NCI-H510A (cell line): ENCODE measurements around the gene IQCN.

Experiments
- DNase-seq: peaks from one replicate; lab custom pipeline; 2025; lab: John Stamatoyannopoulos, UW

Gene IQCN

DNA sequence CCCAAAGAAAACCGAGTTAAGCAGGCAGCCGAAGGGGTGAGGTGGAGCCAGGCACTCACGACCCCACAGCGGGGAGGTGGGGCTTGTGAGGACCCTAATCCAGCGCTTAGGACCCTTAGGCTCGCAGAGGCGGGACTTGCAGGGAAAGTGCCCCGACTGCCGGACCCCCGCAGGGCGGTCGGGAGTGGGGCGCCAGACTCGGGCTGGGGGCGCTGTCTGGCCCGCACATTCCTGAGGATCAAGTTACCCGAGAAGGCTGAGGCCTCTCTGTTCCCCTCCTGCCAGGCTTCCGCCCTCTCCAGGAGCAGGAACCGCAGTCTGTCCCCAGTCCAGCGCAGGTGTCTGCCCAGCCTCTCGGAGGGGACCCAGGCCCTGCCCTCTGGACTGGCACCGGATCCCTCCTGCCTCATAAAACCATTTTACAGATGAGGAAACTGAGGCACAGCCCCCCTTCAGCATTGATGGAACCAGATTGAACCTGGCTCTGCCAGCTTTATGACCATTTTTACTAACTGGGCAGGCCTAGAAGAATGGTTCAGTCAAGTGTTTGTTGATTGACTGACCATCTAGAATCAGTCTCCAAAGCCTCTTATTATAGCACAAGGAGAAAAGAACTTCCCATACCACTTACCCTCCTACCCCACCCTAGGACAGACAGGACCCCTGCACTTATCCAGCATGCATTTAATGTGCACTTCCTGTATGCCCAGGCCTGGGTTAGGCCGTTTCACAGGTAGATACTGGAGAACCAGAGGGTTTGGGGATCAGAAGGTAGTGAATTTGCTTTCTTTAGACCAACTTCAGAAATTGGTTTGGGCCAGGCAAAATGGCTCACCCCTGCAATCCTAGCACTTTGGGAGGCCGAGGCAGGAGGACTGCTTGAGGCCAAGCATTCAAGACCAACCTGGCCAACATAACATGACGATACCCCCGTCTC, 13.9 kb upstream of the IQCN start:
- DNase-seq = no peak

GRCh38 chr19:18286973-18287635, 12.9 kb upstream of the IQCN start:
- DNase-seq = no peak

GRCh38 chr19:18284712-18285360, 10.6 kb upstream of the IQCN start:
- DNase-seq = no peak

DNA sequence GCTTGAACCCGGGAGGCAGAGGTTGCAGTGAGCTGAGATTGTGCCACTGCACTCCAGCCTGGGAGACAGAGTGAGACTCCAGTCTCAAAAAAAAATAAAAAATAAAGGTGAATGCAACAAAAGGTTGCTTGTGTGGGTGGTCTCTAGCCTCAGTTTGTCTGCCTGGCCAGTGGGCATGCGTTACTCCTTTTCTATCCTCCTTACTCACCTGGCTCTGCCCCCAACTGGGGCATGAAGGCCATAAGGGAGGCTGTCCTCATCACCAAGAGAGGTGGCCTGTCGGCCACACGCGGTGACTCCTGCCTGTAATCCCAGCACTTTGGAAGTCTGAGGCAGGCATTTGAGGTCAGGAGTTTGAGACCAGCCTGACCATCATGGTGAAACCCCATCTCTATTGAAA, 9.1 kb upstream of the IQCN start:
- no peak for DNase-seq

DNA sequence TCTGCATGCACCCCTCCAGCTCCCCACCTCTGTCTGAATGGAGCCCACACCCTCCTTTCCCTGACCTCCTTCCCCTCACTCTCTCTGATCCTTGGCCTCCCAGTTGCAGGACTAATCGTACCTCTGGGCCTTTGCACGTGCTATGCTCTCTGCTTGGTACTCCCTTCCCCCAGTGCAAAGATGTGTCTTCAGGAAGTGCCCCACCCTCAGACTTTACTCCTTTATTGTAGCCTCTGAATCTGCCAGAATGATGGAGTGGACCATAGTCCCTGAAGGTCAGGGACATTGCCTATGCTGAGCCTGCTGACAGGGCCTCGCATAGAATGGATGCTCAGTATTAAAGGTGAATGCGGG, 8.5 kb upstream of the IQCN start:
- no peak for DNase-seq

DNA sequence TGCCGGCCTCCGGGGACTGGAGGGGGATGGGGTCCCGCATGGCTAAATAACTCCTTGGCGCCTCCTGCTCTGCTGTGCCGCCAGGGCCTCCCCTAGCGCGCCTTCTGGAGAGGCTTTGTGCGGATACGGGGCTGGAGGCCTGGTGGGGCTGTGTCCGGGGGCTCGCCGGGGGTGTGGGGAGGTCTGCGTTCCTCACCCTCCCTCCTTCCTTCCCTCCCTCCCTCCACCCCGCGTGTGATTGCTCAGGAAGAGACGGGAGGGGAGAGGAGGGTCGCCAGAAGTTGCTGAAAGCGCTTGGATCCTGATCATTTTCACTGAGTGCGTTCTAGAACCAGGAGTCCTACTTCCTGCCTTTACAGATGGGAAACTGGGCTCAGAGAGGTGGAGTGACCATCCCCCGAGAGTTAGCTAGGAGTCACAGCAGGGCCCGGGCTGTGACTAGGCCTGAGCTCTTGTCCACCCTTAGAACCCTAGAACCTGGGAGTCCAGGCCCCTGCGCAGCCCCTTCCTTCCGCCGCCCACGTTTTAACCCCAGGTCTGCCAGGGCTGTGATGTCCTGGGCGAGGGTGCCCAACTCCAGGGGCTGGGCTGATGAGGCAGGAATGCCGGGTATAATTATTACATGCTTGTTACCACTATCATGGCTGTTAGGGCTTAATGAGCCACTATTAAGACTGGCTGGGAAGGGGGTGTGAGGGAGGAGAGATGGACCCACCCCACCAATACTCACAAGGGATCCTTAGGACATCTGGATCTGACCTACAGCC, 8.0 kb upstream of the IQCN start:
- peak; percentile 43 for DNase-seq

DNA sequence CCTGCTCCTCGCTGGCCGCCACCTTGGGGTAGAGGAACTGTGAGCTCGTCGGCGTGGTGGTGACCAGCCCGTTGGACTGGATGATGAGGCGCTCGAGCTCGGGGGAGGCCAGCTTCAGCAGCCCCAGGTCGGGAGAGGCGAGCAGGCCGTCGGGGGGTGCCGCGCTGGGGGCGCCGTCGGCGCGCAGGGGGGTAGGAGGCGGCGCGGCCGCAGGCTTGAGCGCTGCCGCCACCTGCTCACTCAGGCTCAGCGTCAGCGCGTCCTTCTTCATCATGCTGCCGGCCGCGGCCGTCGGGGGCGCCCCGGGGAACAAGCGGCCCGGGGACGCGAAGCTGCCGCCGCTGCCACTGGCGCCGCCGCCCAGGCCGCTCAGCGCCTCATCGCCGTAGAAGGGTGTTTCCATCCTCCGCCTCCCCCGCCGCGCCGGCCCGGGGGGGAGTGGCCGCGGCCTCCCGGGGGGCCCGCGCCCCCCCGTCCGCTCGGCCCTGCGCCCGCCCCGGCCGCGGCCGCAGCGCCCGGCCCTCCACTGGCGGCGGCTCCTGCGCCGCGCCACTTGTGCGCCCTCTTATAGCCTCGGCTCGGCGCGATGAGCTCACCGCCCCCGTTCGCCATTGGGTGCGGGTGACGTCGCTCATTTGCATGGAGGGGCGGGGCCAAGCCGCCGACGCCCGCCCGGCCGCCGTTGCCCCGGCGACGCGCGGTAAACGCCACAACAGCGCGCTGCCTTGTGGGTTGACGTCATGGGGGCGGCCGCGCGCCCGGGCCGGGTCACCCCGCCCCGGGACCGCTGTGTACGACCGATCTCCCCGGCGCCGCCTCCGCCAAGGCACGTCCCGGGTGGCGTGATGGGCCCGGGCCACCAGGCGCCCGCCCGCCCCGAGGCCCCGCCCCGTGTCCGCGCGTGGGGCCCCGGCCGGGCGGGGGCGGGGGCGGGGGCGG, 7.1 kb upstream of the IQCN start, which contains the start of gene JUND:
TSS of gene JUND (minus strand) at position 541 of the 939 bp plus-strand sequence. CDS start at position 403, 138 bp downstream.
- peak; percentile 96 for DNase-seq

DNA sequence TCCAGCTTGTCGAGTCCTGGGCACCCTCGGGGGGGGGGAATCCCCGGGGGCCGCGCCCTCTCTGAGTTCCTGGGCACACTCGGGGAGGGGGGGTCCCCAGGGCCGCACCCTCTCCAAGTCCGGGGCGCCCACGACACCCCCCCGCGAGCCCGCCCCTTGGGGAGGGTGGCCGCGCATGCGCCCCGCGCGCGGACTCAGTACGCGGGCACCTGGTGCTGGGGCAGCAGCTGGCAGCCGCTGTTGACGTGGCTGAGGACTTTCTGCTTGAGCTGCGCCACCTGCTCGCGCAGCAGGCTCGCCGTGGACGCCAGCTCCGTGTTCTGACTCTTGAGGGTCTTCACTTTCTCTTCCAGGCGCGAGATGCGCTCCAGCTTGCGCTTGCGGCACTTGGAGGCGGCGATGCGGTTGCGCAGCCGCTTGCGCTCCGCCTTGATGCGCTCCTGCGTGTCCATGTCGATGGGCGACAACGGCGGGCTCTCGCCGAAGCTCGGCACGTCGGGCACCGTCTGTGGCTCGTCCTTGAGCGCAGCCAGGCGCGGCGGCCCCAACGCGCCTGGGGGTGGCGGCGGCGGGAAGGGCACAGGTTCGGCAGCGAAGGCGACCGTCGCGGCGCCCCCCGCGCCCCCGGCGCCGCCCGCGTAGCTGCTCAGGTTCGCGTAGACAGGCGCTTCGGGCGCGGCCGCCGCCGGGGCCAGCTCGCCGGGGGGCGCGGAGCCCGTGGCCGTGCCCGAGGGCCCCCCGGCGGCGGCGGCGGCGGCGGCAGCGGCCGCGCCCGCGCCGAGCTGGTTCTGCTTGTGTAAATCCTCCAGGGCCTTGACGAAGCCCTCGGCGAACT, 6.2 kb upstream of the IQCN start:
- DNase-seq = peak; percentile 55

DNA sequence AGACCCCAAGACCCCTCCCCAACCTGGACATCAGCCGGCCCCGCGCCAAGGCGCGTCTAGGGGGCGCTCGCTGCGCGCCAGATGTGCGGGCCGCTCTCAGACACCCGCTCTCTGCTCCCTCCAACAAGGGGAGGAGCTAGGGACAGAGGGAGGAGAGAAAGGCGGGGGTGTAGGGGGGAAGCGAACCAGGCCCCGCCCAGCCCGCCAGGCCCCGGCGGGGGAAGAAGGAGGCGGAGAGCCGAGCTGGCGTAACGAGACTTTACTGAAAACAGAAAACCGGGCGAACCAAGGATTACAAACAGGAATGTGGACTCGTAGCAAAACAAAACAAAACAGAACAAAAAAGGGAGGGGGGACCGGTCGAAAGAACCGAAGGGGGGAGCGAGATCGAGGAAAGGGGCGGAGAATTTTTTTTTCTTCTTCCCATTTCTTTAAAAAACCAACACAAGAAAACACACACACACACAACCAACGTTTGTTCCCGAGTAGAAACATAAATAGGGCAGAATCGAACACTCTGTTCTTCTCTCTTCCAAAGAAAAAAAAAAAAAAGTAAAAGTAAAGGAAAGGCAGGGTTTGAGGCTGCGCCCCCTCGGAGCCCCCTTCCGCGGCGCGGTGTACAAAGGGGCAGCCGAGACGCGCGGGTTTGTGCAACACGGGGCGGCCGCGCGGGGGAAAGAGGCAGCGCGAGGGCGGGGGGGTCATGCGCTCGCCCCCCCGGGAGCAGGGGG, 5.4 kb upstream of the IQCN start:
- DNase-seq = peak; percentile 83

DNA sequence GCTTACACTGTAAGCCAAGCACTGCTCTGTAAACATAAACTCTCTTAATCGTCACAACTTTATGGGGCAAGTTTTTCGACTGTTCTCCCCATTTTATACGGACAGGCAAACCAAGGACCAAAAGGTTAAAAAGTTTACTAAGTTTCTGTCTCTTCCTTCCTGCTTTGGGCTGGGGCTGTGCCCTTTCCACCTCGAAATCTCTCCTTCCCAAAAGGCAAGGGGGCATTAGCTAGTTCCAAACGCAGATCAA, 4.9 kb upstream of the IQCN start:
- DNase-seq = no peak

DNA sequence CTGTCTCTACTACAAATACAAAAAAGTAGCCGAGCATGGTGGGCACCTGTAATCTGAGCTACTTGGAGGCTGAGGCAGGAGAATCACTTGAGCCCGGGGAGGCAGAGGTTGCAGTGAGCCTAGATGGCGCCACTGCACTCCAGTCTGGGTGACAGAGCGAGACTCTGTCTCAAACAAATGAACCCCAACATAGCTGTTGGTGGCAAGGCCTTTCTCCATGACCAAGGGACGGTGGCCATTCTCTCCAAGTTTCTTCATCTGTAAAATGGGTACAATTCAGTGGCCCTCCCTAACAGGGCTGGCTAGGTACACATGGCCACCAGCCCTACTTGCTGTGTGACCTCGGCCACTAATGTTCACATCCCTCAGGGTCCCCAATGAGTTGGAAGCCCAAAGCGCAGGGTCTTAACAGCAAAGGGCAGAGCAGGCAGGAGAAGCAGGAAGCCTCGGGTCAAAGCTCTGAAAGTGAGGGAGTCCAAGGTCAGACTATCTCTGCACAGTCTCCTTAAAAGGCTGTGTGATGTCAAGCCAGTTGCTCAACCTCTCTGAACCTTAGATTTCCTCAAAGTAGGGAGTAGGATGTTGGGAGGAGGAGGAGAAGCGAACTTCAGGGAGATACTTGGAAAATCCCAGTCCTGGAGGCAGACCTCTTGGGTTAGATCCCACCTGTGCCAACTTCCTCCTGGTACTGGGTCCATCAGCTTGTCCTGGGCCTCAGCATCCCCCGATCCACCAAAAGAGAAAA, 4.4 kb upstream of the IQCN start:
- DNase-seq = no peak

DNA sequence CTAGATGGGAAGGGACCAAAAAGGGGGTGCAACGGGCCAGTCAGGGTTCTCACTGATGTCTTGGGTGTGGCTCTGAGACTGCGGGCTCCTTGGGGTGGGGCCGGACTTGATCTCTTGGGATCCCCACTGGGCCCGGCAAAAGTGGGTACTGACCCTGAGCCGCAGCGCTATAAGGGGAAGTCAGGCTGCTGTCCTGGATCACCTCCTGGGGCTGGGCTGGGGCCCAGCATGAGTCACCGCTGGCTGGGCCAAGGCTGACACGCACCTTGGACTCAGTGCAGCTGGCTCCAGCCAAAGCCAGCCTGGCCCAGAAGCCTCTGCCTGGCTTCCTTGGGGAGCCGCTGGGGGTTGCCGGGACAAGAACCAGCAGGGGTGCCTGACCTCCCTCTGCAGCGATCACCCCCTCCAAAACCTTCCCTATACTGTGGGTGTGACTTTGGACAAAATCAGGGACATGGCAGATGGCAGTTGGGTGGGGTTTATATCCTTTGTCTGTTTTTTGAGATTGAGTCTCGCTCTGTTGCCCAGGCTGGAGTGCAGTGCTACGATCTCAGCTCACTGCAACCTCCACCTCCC, 617 bp upstream of the IQCN start:
- DNase-seq = no peak

DNA sequence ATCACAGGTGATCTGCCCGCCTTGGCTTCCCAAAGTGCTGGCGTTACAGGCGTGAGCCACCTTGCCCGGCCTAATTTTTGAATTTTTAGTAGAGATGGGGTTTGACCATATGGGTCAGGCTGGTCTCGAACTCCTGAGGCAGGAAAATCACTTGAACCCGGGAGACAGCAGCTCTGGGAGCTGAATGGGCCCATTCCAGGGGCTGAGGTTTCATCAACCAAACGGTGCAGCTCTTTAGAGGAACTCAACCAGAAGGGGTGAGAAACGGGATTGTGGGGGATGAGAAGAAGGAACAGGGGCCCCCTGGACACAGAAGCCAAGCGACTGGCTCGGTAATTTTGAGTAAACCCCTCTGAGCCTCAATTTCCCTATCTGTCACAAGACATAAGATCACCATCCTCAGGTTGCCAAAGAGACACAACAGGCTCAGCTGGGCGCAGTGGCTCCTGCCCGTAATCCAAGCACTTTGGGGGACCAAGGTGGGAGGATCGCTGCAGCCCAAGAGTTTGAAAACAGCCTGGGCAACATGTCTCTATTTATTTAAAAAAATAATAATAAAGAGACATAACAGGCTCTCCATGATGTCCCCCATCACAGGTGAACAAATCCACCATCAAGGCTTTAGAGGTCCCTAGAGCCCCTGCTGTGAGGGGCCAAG, 562 bp downstream of the IQCN start:
- no peak for DNase-seq

- DNase-seq = no peak
Observed at GRCh38 chr19:18271433-18271841, 2.8 kb downstream of the IQCN start.

- DNase-seq = no peak
Observed at GRCh38 chr19:18270326-18270725, 3.9 kb downstream of the IQCN start.

GRCh38 chr19:18269070-18269723, 5.1 kb downstream of the IQCN start:
- no peak for DNase-seq
